Activated naive CD8-positive, alpha-beta T cell (primary cell): ENCODE measurements around the gene ACTR6.
"Not testable (repeated sequence)": the region's sequence is repeated elsewhere in the genome, so short reads cannot be mapped to it uniquely, and the experiment has no call there.

Experiments used
- H3K27ac Mint-ChIP-seq: one replicate; pipeline ENCODE4 v1.8.0; 2021; ENCODE audit warnings: mixed read lengths
- H3K27me3 Mint-ChIP-seq: one replicate; pipeline ENCODE4 v1.8.0; 2021; ENCODE audit warnings: mixed read lengths
- H3K36me3 Mint-ChIP-seq: one replicate; pipeline ENCODE4 v1.8.0; 2021; ENCODE audit warnings: mixed read lengths
- H3K4me1 Mint-ChIP-seq: one replicate; pipeline ENCODE4 v1.8.0; 2021; ENCODE audit warnings: low read depth, mixed read lengths
- H3K4me3 Mint-ChIP-seq: one replicate; pipeline ENCODE4 v1.8.0; 2021; ENCODE audit warnings: mild to moderate bottlenecking, mixed read lengths
- H3K9me3 Mint-ChIP-seq: one replicate; pipeline ENCODE4 v1.8.0; 2021; ENCODE audit warnings: low read depth, mixed read lengths

ACTR6 gene

DNA sequence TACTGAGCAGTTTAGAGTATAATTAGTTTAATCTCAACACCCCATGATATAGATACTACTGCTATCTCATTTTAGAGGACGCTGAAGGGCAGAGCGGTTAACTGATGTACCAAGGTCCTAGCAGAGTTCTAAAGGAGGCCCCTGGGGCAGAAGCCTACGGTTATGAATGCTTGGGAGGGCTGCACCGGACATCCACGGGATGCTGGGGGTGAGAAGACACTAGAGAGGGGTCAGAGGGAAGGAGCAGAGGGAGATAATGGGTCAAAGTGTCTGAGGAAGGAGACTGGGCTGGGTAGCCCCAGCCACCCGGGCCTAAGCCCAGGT lies 1.6 kb upstream of the ACTR6 start:
- Mint-ChIP-seq H3K36me3 (peaks cover 3% of the 10 kb centered on the region), H3K27ac (peak overlapping the region; percentile 72), H3K27me3 (no peaks in the 10 kb centered on the region), H3K4me3 (peak overlapping the region; percentile 99), H3K4me1 (peaks cover 37% of the 10 kb centered on the region), H3K9me3 (no peaks in the 10 kb centered on the region)

DNA sequence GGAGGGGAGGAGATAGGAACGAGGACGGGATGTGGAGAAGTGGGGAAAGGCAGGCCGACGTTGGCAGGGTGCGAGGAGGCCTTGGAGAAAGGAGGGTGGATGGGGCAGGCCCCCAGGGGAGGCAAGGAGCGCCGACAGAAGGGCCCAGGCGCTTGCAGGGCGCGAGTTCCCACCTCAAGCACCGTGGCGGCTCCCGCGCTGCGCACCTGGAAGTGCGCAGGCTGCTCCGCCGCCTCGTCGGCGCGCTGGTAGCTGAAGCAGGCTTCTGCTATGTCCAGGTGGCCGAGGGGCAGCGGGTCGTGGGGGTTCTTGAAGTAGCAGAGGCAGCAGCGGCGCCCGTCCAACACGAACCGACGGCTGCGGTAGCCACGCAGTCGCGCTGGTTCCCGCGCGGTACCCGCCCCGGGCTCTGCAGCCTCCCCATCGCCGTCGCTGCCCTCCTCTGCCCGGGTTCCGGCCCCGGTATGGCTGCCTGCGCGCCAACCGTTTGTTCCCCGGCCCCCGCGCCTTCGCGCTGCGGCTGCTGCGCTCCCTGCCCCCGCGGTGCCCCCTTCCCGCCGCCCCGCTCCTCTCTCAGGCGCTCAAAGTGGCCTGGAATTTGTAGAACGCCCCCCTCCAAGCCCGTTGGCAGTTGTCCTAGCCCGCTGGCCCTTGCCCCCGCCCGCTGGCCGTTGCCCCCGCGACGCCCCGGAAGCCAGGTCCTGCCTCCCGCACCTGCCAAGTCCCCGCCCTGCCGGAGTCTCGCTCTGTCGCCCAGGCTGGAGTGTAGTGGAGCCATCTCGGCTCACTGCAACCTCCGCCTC lies 1.1 kb upstream of the ACTR6 start:
- Mint-ChIP-seq H3K4me1 (peaks cover 40% of the 10 kb centered on the region), H3K27ac (peak overlapping the region; percentile 99), H3K27me3 (no peaks in the 10 kb centered on the region), H3K9me3 (no peaks in the 10 kb centered on the region), H3K36me3 (peaks cover 3% of the 10 kb centered on the region), H3K4me3 (peak overlapping the region; percentile 99)

DNA sequence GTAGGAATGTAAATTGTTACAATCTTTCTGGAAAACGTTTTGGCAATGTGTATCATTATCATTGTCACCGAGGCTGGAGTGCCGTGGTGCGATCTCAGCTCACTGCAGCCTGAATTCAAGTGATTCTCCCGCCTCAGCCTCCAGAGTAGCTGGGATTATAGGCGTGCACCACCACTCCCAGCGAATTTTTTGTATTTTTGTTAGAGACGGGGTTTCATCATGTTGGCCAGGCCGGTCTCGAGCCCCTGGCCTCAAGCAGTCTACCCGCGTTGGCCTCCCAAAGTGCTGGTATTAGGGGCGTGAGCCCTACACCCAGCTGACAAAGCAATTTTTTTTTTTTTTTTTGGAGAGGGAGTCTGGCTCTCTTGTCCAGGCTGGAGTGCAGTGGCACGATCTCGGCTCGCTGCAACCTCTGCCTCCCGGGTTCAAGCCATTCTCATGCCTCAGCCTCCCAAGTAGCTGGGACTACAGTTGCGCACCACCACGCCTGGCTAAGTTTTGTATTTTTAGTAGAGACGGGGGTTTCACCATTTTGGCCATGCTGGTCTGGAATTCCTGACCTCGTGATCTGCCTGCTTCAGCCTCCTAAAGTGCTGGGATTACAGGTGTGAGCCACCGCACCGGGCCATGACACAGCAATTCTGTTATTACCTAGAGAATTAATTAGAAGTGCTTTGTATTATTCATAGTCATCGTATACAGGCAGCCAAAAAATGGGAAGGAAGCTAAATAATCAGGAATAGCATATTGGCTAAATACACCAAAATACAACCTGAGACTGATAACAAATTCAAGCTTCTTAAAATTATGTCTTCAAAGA lies 1.2 kb downstream of the ACTR6 start:
- no peaks in the 10 kb centered on the region for H3K9me3 Mint-ChIP-seq
- peaks cover 3% of the 10 kb centered on the region for H3K36me3 Mint-ChIP-seq
- H3K27ac Mint-ChIP-seq: peak overlapping the region; percentile 99
- no peaks in the 10 kb centered on the region for H3K27me3 Mint-ChIP-seq
- H3K4me1 Mint-ChIP-seq: peaks cover 42% of the 10 kb centered on the region
- H3K4me3 Mint-ChIP-seq: peak overlapping the region; percentile 99

DNA sequence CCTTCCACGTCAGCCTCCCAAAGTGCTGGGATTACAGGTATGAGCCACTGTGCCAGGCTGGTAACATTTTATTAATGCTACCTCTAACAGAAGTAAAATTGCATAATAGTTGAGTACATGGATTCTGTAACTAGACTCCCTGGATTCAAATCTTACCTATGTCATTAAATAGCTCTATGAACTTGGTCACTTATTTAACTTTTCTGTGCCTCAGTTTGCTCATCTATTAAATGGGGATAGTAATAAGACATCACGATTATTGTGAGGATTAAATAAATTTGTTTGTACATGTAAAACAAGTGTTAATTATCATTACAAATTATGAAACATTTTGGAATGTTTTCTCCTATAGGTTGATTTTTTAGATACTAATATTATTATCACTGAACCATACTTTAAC lies 6.7 kb downstream of the ACTR6 start:
- peaks cover 18% of the 10 kb centered on the region for H3K4me1 Mint-ChIP-seq
- H3K9me3 Mint-ChIP-seq: no peaks in the 10 kb centered on the region
- H3K27me3 Mint-ChIP-seq: no peaks in the 10 kb centered on the region
- no peak overlapping the region for H3K4me3 Mint-ChIP-seq
- no peak overlapping the region for H3K27ac Mint-ChIP-seq
- no peaks in the 10 kb centered on the region for H3K36me3 Mint-ChIP-seq

DNA sequence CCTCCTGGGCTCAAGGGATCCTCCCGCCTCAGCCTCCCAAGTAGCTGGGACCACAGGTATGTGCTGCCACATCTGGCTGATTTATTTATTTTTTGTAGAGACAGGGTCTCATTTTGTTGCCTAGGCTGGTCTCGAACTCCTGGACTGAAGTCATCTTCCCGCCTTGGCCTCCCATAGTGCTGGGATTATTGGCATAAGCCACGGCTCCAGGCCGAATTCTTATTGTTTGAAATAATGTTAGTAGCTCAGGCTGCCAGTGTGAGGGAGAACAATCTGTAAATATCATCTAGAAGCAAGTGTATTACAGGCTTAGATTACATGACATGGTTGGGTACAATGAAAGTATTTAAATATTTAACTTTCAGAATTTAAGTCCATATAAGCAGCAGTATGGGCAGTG lies 8.2 kb downstream of the ACTR6 start:
- Mint-ChIP-seq H3K27ac (no peak overlapping the region), H3K4me1 (peaks cover 6% of the 10 kb centered on the region), H3K9me3 (no peaks in the 10 kb centered on the region), H3K4me3 (no peak overlapping the region), H3K27me3 (no peaks in the 10 kb centered on the region), H3K36me3 (no peaks in the 10 kb centered on the region)

DNA sequence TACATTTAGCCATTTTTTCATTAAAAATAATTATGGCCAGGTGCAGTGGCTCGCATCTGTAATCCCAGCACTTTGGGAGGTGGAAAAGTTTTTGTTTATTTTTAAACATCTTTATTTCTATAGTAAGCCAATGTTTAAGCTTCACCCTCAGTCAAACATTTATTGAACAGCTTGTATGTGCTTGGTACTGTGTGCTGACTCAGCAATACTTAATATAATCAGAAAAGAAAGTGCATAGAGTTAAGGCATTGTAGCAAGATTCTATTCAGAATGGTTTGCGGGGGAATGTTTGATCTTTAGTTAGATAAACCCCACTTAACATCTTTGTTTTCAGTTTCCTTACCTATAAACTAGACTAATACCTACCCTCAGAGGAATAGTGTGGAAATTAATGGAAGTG lies 11.1 kb downstream of the ACTR6 start:
- Mint-ChIP-seq H3K27me3 (no peaks in the 10 kb centered on the region), H3K36me3 (peaks cover 4% of the 10 kb centered on the region), H3K9me3 (no peaks in the 10 kb centered on the region), H3K27ac (no peak overlapping the region), H3K4me3 (no peak overlapping the region), H3K4me1 (peaks cover 4% of the 10 kb centered on the region)

DNA sequence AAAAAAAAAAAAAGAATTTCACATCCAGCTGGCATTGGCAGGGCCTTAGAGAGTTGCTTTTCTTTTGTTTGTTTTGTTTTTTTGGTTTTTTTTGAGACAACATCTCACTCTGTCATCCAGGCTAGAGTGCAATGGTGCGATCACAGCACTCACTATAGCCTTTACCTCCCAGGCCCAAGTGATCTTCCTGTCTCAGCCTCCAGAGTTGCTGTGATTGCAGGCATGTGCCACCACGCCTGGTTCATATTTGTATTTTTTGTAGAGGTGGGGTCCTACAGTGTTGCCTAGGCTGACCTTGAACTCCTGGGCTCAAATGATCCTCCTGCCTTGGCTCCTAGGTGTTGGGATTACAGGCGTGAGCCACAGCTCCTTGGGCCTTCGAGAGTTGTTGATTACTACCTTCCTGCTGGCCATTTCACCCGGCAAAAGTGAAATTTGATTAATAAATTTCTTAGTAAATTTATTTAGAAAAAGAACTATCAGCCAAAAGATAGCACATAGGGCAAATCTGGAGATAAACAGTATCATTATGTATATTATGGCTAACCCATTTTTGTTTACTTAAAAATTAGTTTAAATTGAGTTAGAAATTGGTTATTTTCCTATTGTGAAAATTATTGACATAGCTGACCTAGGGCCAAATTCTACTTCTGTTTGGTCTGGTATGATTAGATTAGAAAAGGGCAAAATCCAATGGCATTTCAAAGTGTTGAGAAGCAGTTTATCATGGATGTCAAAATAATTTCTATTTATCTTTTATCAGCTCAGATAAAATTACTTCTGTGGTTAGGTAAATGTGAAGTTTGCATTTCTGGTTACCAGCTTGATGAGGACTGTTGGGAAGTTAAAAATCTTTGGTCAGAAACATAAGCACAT lies 12.6 kb downstream of the ACTR6 start:
- H3K27ac Mint-ChIP-seq: no peak overlapping the region
- no peaks in the 10 kb centered on the region for H3K27me3 Mint-ChIP-seq
- no peak overlapping the region for H3K4me3 Mint-ChIP-seq
- peaks cover 4% of the 10 kb centered on the region for H3K4me1 Mint-ChIP-seq
- no peaks in the 10 kb centered on the region for H3K9me3 Mint-ChIP-seq
- H3K36me3 Mint-ChIP-seq: peaks cover 4% of the 10 kb centered on the region

DNA sequence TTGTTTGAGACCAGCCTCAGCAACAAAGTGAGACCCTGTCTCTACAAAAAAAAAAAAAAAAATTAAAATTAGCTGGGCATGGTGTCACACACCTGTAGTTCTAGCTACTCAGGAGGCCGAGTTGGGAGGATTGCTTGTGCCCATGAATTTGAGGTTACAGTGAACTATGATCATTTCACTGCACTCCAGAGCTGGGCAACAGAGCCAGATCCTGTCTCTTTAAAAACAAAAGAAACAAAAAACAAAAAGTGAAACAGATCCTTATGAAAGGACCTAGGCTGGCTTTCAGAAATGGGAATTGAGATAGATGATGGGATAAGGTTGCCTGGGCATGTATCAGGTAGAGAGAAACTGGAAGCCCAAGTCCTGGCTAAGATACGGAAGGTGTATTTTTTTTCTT lies 13.9 kb downstream of the ACTR6 start:
- H3K27me3 Mint-ChIP-seq: no peaks in the 10 kb centered on the region
- peaks cover 4% of the 10 kb centered on the region for H3K4me1 Mint-ChIP-seq
- H3K4me3 Mint-ChIP-seq: no peak overlapping the region
- no peaks in the 10 kb centered on the region for H3K9me3 Mint-ChIP-seq
- H3K36me3 Mint-ChIP-seq: peaks cover 4% of the 10 kb centered on the region
- H3K27ac Mint-ChIP-seq: no peak overlapping the region

DNA sequence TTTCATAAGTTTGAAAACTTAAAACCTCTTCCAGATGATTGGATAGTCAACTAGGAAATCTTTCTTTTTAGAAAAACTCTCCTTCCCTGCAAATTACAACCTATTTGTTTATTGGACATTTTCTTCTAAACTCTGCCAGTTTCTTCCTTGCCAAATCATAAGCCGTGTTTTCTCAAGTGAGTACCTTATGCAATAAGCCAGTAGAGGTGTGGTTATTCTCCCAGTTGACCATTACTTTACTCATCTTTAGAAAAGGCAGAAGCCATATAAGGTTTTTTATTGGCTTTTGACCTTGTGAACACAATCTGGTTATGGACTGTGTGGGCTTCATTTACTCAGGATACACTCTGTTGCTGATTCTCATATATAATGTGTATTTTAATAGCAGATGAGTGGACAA lies 14.6 kb downstream of the ACTR6 start:
- no peaks in the 10 kb centered on the region for H3K27me3 Mint-ChIP-seq
- H3K4me3 Mint-ChIP-seq: no peak overlapping the region
- H3K9me3 Mint-ChIP-seq: no peaks in the 10 kb centered on the region
- H3K27ac Mint-ChIP-seq: no peak overlapping the region
- H3K4me1 Mint-ChIP-seq: peaks cover 4% of the 10 kb centered on the region
- H3K36me3 Mint-ChIP-seq: peaks cover 4% of the 10 kb centered on the region

DNA sequence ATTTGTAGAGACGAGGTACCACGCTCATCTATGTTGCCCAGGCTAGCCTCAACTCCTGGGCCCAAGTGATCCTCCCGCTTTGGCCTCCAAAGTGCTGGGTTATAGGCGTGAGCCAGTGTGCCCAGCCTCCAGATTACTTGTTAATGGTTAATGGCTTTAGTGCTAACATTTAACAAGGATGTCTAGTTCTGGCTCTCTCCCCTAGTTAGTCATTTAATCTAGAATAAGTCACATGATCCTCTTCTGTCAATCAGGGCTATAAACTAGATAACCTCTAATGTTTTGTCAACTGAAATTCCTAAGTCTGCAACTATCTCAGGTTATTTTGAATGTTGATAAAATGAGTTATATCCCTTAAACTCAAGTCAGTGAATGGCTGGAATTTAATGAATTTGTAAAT lies 15.7 kb downstream of the ACTR6 start:
- Mint-ChIP-seq H3K27ac (no peak overlapping the region), H3K4me3 (no peak overlapping the region), H3K9me3 (no peaks in the 10 kb centered on the region), H3K27me3 (no peaks in the 10 kb centered on the region), H3K36me3 (peaks cover 4% of the 10 kb centered on the region), H3K4me1 (peaks cover 4% of the 10 kb centered on the region)

DNA sequence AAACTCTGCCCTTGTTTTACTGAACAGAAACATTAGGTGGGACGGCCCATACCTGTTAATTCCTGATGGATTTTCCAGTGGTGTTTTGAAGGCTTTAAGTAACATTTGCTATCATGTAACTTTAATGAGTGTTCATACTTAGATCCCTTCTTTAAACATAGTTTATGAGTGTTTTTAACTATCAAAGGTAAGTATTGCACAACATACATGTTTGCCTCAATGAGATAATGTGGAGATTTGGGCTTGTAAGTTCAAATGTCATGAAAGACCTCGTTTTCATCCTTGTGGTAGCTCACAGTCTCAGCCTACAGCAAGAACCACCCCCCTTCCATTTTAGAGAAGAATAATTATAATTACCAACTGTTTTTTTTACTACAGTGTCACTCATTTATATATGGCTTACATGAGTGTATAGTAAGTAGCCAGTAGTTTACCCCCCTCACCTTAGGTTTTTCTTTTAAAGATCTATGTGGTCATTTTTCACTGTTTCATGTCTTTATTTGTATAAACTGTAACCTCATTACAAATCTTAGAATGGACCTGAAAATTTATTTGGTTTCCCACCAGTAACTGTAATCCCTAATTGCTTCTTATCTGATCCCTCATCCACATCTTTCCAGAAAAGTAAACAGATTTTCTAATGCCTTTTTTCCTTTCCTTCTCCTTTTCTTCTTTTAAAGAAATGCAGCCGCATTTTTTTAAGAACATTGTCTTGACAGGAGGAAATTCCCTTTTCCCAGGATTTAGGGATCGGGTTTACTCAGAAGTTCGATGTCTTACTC lies 18.9 kb downstream of the ACTR6 start:
- no peak overlapping the region for H3K4me3 Mint-ChIP-seq
- peaks cover 7% of the 10 kb centered on the region for H3K36me3 Mint-ChIP-seq
- H3K9me3 Mint-ChIP-seq: no peaks in the 10 kb centered on the region
- peaks cover 3% of the 10 kb centered on the region for H3K4me1 Mint-ChIP-seq
- H3K27me3 Mint-ChIP-seq: no peaks in the 10 kb centered on the region
- no peak overlapping the region for H3K27ac Mint-ChIP-seq

DNA sequence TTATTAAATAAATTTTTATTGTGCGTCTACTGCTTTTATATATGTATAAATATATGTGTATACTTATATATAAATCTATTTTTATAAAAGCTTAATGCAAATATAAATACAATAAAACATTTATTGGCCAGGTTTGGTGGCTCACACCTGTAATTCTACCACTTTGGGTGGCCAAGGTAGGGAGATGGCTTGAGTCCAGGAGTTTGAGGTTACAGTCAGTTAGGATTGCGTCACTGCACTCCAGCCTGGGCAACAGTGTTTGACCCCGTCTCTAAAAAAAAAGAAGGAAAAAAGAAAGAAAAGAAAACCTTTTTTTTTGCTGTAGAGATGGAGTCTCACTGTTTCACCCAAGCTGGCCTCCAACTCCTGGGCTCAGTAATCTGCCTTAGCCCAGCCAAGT lies 20.9 kb downstream of the ACTR6 start:
- Mint-ChIP-seq H3K27me3 (no peaks in the 10 kb centered on the region), H3K4me3 (no peak overlapping the region), H3K36me3 (peaks cover 6% of the 10 kb centered on the region), H3K4me1 (no peaks in the 10 kb centered on the region), H3K9me3 (no peaks in the 10 kb centered on the region), H3K27ac (no peak overlapping the region)

DNA sequence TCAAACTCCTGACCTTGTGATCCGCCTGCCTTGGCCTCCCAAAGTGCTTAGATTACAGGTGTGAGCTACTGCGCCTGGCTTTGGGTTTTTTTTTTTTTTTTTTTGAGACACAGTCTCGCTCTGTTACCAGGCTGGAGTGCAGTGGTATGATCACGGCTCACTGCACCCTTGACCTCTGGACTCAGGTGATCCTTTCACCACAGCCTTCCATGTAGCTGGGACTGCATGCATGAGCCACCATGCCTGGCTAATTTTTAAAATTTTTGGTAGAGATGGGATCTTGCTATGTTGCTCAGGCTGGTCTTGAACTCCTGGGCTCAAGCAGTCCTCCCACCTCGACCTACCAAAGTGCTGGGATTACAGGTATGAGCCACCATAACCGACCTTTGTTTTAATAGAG lies 21.6 kb downstream of the ACTR6 start:
- H3K4me1 Mint-ChIP-seq, H3K36me3 Mint-ChIP-seq, H3K4me3 Mint-ChIP-seq, H3K27me3 Mint-ChIP-seq, H3K9me3 Mint-ChIP-seq, H3K27ac Mint-ChIP-seq: not testable (repeated sequence)

DNA sequence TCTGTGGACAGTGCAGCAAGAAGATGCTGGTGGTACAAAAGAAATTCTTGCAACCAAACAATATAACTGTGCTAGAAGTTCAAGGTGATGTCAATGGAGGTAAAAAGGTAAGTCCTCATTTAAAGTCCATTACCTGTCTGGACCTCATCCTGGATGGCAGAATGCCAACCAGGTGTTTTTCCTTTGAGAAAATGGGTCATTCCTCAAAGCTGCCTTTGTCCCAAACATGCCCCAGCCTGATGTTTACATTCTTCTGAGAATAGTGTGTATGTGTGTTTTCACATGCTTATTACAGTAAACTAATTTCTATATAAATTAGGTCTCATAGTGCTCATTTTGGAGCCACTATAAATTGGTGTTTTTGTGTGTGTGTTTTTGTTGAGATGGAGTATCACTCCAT lies 24.9 kb downstream of the ACTR6 start:
- no peak overlapping the region for H3K27ac Mint-ChIP-seq
- no peak overlapping the region for H3K4me3 Mint-ChIP-seq
- no peaks in the 10 kb centered on the region for H3K4me1 Mint-ChIP-seq
- H3K36me3 Mint-ChIP-seq: peaks cover 6% of the 10 kb centered on the region
- no peaks in the 10 kb centered on the region for H3K27me3 Mint-ChIP-seq
- H3K9me3 Mint-ChIP-seq: no peaks in the 10 kb centered on the region
